ENCODE results near the gene POLR3K. TPM values are rescaled to one million over a fixed set of nuclear protein-coding genes. Genes with fewer than 3 reads are reported as not detected.
A peak's percentile ranks its signal among the peaks of the same experiment; 100 is the strongest.

POLR3K gene
- polyA plus RNA-seq, 1 of the 3 experiments (the other 2 are of a cell fraction): 54.5 TPM

DNA sequence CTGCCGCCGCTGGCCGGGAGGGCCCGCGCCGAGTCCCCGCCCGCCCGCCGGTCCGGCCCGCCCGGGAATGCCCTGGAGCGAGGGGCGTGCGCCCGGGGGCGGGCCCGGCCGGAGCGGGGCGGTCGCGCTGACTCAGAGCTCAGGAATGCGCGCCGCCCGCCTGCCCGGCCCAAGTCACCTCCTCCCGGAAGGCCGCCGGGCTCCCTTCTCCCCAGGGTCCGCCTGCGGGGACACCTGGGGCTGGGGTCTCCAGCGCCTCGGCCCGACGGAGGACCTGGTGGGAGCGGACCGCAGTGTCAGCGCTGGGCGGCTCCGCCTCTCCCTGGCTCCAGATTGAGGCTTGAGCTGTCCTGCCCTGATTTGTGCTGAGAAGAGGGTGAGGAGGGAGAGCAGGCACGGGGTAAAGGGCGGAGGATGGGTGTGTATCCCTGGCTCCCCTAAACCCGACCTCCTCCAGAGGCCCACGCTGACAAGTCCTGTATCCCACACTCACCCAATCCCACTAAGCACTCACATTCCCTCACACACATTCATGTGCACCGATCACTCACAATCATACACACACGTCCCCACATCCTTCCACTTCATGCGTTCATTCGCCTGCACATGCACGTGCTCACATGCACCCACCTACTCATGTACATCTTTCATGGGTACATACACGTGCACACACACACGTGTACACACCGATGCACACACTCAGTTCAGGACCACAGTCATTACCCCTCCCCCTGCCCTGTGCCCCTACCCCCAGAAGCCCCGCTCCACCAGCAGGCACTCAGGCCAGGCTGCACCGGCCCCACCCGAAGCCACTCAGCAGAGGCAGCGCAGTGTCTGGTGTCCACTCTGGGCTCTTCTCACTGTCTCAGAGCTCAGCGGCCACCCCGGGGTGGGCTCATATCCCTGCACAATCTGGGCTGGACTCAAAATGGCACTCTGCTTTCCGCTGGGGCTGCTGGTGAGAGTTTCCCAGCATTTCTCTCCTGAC, 19.4 kb upstream of the POLR3K start, which contains the start of gene RHBDF1:
Gene RHBDF1 (minus strand): TSS at position 71 of the 988 bp plus-strand sequence. CDS start 7,616 bp downstream, outside the sequence.
- H3K9ac ChIP-seq: peak within 1 kb of the TSS; percentile 74
- CTCF ChIA-PET: interaction anchor here (0.7 to 21.2 kb wide), 7 partner anchors 7 to 328 kb away, joined by 3 to 793 read pairs (median 6); partner anchors contain the start of genes HBQ1 and POLR3K
- H3K27ac ChIP-seq (ENCODE audit: low read depth in 2 of 2, low read length in 1 of 2): peak within 1 kb of the TSS in 1 of 2 experiments; percentile 62; a peak in 1 of 4 replicates
- H4K20me1 ChIP-seq (ENCODE audit: insufficient read depth): peaks cover 34% of the 10 kb centered on the region
- WGBS (ENCODE audit: low lambda C conversion rate): 77% methylated on average over 16 of the region's 62 CpGs
- H3K9me2 ChIP-seq: no peaks in the 10 kb centered on the region
- no peak within 1 kb of the TSS for H2AFZ ChIP-seq (ENCODE audit: low read depth)
- no peaks in the 10 kb centered on the region for H3K9me3 ChIP-seq
- peak within 1 kb of the TSS; percentile 96 for H3K4me2 ChIP-seq
- no peaks in the 10 kb centered on the region for H3K27me3 ChIP-seq (ENCODE audit: insufficient read depth)
- POLR2A ChIA-PET: no interaction called here
- H3K36me3 ChIP-seq (replicated peaks in 1 of 2; ENCODE audit: control insufficient read depth in 1 of 2, insufficient read depth in 2 of 2, low read length in 1 of 2): no peaks in the 10 kb centered on the region
- peaks cover 8% of the 10 kb centered on the region for H3F3A ChIP-seq (replicated peaks; ENCODE audit: insufficient read depth)
- peaks cover 43% of the 10 kb centered on the region for H3K79me2 ChIP-seq (ENCODE audit: insufficient read depth)
- H3K4me1 ChIP-seq (ENCODE audit: control insufficient read depth in 1 of 2, insufficient read depth in 2 of 2, low read depth in 1 of 2, low read length in 1 of 2): peaks cover 17 to 51% of the 10 kb centered on the region in 2 experiments
- H3K4me3 ChIP-seq (ENCODE audit: low read depth in 2 of 2, low read length in 1 of 2): peak within 1 kb of the TSS; percentile 70 to 87
- DNase-seq: peak; percentile 79
- no peak for TF ChIP-seq YY1 (IDR thresholded peaks at IDR 0.05; ENCODE audit: low read depth)
- TF ChIP-seq CHD2 (IDR thresholded peaks at IDR 0.05; ENCODE audit: low read length, partially characterized antibody): no peak
- peak; percentile 91 for TF ChIP-seq TEAD4 (IDR thresholded peaks at IDR 0.05; ENCODE audit: borderline replicate concordance, insufficient read depth)
- TF ChIP-seq, protein P1, sequence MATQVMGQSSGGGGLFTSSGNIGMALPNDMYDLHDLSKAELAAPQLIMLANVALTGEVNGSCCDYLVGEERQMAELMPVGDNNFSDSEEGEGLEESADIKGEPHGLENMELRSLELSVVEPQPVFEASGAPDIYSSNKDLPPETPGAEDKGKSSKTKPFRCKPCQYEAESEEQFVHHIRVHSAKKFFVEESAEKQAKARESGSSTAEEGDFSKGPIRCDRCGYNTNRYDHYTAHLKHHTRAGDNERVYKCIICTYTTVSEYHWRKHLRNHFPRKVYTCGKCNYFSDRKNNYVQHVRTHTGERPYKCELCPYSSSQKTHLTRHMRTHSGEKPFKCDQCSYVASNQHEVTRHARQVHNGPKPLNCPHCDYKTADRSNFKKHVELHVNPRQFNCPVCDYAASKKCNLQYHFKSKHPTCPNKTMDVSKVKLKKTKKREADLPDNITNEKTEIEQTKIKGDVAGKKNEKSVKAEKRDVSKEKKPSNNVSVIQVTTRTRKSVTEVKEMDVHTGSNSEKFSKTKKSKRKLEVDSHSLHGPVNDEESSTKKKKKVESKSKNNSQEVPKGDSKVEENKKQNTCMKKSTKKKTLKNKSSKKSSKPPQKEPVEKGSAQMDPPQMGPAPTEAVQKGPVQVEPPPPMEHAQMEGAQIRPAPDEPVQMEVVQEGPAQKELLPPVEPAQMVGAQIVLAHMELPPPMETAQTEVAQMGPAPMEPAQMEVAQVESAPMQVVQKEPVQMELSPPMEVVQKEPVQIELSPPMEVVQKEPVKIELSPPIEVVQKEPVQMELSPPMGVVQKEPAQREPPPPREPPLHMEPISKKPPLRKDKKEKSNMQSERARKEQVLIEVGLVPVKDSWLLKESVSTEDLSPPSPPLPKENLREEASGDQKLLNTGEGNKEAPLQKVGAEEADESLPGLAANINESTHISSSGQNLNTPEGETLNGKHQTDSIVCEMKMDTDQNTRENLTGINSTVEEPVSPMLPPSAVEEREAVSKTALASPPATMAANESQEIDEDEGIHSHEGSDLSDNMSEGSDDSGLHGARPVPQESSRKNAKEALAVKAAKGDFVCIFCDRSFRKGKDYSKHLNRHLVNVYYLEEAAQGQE (IDR thresholded peaks at IDR 0.05; ENCODE audit: low read depth, low read length): peak; percentile 45; the same call in 1 of the 2 replicates
- no peak for TF ChIP-seq EZH2phosphoT487 (IDR thresholded peaks at IDR 0.05; ENCODE audit: borderline replicate concordance, low read depth)
- TF ChIP-seq NFIC (IDR thresholded peaks at IDR 0.05; ENCODE audit: borderline replicate concordance): no peak
- TF ChIP-seq NRF1 (IDR thresholded peaks at IDR 0.05; ENCODE audit: low read depth, low read length): no peak
- TF ChIP-seq JUND (IDR thresholded peaks at IDR 0.05): no peak; the same call in 1 of the 2 replicates
- TF ChIP-seq RFX5 (IDR thresholded peaks at IDR 0.05; ENCODE audit: low read length): no peak
- peak; percentile 70; the same call in 1 of the 2 replicates for TF ChIP-seq FOSL2 (IDR thresholded peaks at IDR 0.05; ENCODE audit: borderline replicate concordance, low read depth)
- TF ChIP-seq ELF1 (IDR thresholded peaks at IDR 0.05): no peak
- TF ChIP-seq RCOR1 (IDR thresholded peaks at IDR 0.05; ENCODE audit: low read length): peak; percentile 22; the same call in 1 of the 2 replicates
- TF ChIP-seq RAD21 (IDR thresholded peaks at IDR 0.05; ENCODE audit: low read length): no peak
- no peak for TF ChIP-seq SMC3 (IDR thresholded peaks at IDR 0.05; ENCODE audit: low read depth, low read length)
- TF ChIP-seq SIN3A (IDR thresholded peaks at IDR 0.05; ENCODE audit: borderline replicate concordance, low read depth, low read length): no peak
- TF ChIP-seq, protein P2, sequence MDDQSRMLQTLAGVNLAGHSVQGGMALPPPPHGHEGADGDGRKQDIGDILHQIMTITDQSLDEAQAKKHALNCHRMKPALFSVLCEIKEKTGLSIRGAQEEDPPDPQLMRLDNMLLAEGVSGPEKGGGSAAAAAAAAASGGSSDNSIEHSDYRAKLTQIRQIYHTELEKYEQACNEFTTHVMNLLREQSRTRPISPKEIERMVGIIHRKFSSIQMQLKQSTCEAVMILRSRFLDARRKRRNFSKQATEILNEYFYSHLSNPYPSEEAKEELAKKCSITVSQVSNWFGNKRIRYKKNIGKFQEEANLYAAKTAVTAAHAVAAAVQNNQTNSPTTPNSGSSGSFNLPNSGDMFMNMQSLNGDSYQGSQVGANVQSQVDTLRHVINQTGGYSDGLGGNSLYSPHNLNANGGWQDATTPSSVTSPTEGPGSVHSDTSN (IDR thresholded peaks at IDR 0.05): peak; percentile 23; the same call in 1 of the 2 replicates
- TF ChIP-seq, protein P3, sequence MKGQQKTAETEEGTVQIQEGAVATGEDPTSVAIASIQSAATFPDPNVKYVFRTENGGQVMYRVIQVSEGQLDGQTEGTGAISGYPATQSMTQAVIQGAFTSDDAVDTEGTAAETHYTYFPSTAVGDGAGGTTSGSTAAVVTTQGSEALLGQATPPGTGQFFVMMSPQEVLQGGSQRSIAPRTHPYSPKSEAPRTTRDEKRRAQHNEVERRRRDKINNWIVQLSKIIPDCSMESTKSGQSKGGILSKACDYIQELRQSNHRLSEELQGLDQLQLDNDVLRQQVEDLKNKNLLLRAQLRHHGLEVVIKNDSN (IDR thresholded peaks at IDR 0.05; ENCODE audit: borderline replicate concordance, low read depth): no peak
- no peak for TF ChIP-seq GATA2 (CRISPR knock-in tag; IDR thresholded peaks at IDR 0.05)
- TF ChIP-seq, protein P4, sequence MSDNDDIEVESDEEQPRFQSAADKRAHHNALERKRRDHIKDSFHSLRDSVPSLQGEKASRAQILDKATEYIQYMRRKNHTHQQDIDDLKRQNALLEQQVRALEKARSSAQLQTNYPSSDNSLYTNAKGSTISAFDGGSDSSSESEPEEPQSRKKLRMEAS (IDR thresholded peaks at IDR 0.05; ENCODE audit: low read depth): no peak
- no peak for TF ChIP-seq EP300 (IDR thresholded peaks at IDR 0.05; ENCODE audit: borderline replicate concordance in 1 of 2, low read depth in 1 of 2, low read length in 1 of 2)
- TF ChIP-seq MEF2A (IDR thresholded peaks at IDR 0.05; ENCODE audit: borderline replicate concordance, low read depth): no peak
- TF ChIP-seq, protein P5, sequence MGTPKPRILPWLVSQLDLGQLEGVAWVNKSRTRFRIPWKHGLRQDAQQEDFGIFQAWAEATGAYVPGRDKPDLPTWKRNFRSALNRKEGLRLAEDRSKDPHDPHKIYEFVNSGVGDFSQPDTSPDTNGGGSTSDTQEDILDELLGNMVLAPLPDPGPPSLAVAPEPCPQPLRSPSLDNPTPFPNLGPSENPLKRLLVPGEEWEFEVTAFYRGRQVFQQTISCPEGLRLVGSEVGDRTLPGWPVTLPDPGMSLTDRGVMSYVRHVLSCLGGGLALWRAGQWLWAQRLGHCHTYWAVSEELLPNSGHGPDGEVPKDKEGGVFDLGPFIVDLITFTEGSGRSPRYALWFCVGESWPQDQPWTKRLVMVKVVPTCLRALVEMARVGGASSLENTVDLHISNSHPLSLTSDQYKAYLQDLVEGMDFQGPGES (IDR thresholded peaks at IDR 0.05; ENCODE audit: low read depth, low read length): no peak
- no peak for TF ChIP-seq TAF1 (IDR thresholded peaks at IDR 0.05; ENCODE audit: borderline replicate concordance, low read depth, low read length)
- TF ChIP-seq POLR2AphosphoS5 (IDR thresholded peaks at IDR 0.05; ENCODE audit: low read depth, low read length): no peak
- TF ChIP-seq FOXM1 (IDR thresholded peaks at IDR 0.05; ENCODE audit: low read depth): no peak
